ENCODE data around the gene FTO.

FTO gene

DNA sequence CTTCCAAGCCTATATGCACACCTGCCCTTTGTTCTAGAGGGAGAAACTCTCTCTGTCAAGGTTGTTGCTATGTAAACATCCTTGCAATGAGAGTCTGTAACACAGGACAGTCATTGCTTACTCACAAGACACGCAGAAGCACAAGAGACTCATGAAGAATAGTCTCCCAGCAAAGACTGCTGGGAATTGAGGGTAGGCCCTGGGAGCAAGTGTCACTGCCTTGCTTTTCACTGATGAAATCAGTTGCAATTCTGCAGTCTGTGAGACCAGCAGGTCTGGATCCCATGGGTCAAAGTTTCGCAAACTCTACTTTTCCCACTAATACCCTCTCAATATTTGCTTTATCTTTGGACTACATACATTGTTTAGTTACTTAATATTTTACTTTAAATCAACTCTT is 177.4 kb downstream of the FTO start:
- no peak overlapping the region for H3K27ac ChIP-seq (ENCODE audit: low read depth, low read length)
- H3K9me3 ChIP-seq (ENCODE audit: insufficient read depth, low read length), result no peaks in the 10 kb centered on the region
- H4K20me1 ChIP-seq (ENCODE audit: low read depth, low read length), result no peaks in the 10 kb centered on the region
- H3K36me3 ChIP-seq (ENCODE audit: low read length), result no peaks in the 10 kb centered on the region
- H3K9ac ChIP-seq (ENCODE audit: low read length), result no peak overlapping the region
- H2AFZ ChIP-seq (ENCODE audit: low read depth, low read length, severe bottlenecking), result no peak overlapping the region
- no peaks in the 10 kb centered on the region for H3K27me3 ChIP-seq (ENCODE audit: low read length)
- no peaks in the 10 kb centered on the region for H3K79me2 ChIP-seq (ENCODE audit: insufficient read depth, low read length)
- H3K9me2 ChIP-seq (replicated peaks; ENCODE audit: insufficient read depth, low read length), result no peaks in the 10 kb centered on the region
- H3K4me3 ChIP-seq (ENCODE audit: insufficient read depth, low read length, poor library complexity, severe bottlenecking), result no peak overlapping the region
- H3K4me2 ChIP-seq (ENCODE audit: low read depth, low read length, poor library complexity, severe bottlenecking), result no peak overlapping the region
- no peaks in the 10 kb centered on the region for H3F3A ChIP-seq (ENCODE audit: insufficient read depth)
- no peak for TF ChIP-seq EZH2phosphoT487 (conservative IDR thresholded peaks at IDR 0.05; ENCODE audit: low read length)
- TF ChIP-seq, protein P1, sequence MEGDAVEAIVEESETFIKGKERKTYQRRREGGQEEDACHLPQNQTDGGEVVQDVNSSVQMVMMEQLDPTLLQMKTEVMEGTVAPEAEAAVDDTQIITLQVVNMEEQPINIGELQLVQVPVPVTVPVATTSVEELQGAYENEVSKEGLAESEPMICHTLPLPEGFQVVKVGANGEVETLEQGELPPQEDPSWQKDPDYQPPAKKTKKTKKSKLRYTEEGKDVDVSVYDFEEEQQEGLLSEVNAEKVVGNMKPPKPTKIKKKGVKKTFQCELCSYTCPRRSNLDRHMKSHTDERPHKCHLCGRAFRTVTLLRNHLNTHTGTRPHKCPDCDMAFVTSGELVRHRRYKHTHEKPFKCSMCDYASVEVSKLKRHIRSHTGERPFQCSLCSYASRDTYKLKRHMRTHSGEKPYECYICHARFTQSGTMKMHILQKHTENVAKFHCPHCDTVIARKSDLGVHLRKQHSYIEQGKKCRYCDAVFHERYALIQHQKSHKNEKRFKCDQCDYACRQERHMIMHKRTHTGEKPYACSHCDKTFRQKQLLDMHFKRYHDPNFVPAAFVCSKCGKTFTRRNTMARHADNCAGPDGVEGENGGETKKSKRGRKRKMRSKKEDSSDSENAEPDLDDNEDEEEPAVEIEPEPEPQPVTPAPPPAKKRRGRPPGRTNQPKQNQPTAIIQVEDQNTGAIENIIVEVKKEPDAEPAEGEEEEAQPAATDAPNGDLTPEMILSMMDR (IDR thresholded peaks at IDR 0.05; ENCODE audit: insufficient read depth, low read length, poor library complexity, severe bottlenecking), result no peak

DNA sequence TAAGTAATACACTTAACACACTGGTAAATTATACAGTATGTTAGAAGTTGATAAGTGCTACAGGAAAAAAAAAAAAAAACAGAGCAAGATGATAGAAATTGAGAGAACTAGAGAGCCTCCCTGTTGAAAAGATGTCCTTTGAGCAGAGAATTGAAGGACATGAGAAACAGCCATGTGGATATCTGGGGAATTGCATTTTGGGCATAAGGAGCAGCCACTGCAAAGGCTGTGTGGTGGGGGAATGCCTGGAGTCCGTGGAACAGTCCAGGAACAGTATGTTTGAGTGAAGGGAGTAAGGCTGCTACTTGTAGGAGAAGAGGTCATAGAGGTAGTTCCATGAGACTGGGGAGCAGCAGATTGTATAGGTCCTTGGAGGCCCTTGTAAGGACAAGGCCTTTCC is 178.4 kb downstream of the FTO start:
- H3F3A ChIP-seq (ENCODE audit: insufficient read depth), result no peaks in the 10 kb centered on the region
- H3K27me3 ChIP-seq (ENCODE audit: low read length), result no peaks in the 10 kb centered on the region
- H3K79me2 ChIP-seq (ENCODE audit: insufficient read depth, low read length), result no peaks in the 10 kb centered on the region
- TF ChIP-seq, protein P1 (IDR thresholded peaks at IDR 0.05; ENCODE audit: insufficient read depth, low read length, poor library complexity, severe bottlenecking), result no peak
- TF ChIP-seq EZH2phosphoT487 (conservative IDR thresholded peaks at IDR 0.05; ENCODE audit: low read length), result no peak
- no peak overlapping the region for H3K9ac ChIP-seq (ENCODE audit: low read length)
- H2AFZ ChIP-seq (ENCODE audit: low read depth, low read length, severe bottlenecking), result no peak overlapping the region
- H3K27ac ChIP-seq (ENCODE audit: low read depth, low read length), result no peak overlapping the region
- no peaks in the 10 kb centered on the region for H3K9me2 ChIP-seq (replicated peaks; ENCODE audit: insufficient read depth, low read length)
- H3K4me3 ChIP-seq (ENCODE audit: insufficient read depth, low read length, poor library complexity, severe bottlenecking), result no peak overlapping the region
- no peaks in the 10 kb centered on the region for H3K9me3 ChIP-seq (ENCODE audit: insufficient read depth, low read length)
- H3K4me2 ChIP-seq (ENCODE audit: low read depth, low read length, poor library complexity, severe bottlenecking), result no peak overlapping the region
- no peaks in the 10 kb centered on the region for H3K36me3 ChIP-seq (ENCODE audit: low read length)
- no peaks in the 10 kb centered on the region for H4K20me1 ChIP-seq (ENCODE audit: low read depth, low read length)

DNA sequence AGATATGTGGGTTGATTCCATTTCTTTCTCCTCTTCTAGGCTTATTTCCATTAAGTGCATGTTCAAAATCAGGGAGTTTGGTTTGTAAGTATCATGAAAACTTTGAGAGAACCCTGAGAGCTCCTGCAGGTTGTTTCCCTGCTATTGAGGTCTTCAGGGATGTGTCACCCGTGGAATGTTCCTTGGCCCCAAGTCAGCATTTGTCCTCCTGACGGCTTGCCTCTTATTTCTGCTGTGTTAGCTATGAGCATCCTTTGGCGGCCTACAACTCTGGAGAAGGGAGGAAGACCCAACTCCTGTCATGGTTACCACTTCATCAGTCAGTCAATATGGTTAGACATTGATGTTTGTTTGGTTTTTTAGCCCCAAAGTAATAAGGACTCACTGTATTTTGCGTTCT is 180.8 kb downstream of the FTO start:
- H3K27me3 ChIP-seq (ENCODE audit: low read length), result no peaks in the 10 kb centered on the region
- no peaks in the 10 kb centered on the region for H3K36me3 ChIP-seq (ENCODE audit: low read length)
- H3K4me2 ChIP-seq (ENCODE audit: low read depth, low read length, poor library complexity, severe bottlenecking), result no peak overlapping the region
- no peaks in the 10 kb centered on the region for H4K20me1 ChIP-seq (ENCODE audit: low read depth, low read length)
- no peaks in the 10 kb centered on the region for H3F3A ChIP-seq (ENCODE audit: insufficient read depth)
- H3K9me3 ChIP-seq (ENCODE audit: insufficient read depth, low read length), result no peaks in the 10 kb centered on the region
- no peaks in the 10 kb centered on the region for H3K9me2 ChIP-seq (replicated peaks; ENCODE audit: insufficient read depth, low read length)
- no peak overlapping the region for H3K9ac ChIP-seq (ENCODE audit: low read length)
- no peaks in the 10 kb centered on the region for H3K79me2 ChIP-seq (ENCODE audit: insufficient read depth, low read length)
- no peak overlapping the region for H3K4me3 ChIP-seq (ENCODE audit: insufficient read depth, low read length, poor library complexity, severe bottlenecking)
- no peak overlapping the region for H2AFZ ChIP-seq (ENCODE audit: low read depth, low read length, severe bottlenecking)
- no peak overlapping the region for H3K27ac ChIP-seq (ENCODE audit: low read depth, low read length)
- TF ChIP-seq EZH2phosphoT487 (conservative IDR thresholded peaks at IDR 0.05; ENCODE audit: low read length), result no peak
- TF ChIP-seq, protein P1 (IDR thresholded peaks at IDR 0.05; ENCODE audit: insufficient read depth, low read length, poor library complexity, severe bottlenecking), result no peak
